ENCODE results near the gene XPNPEP1. TPM values are rescaled to one million over a fixed set of nuclear protein-coding genes. Genes with fewer than 3 reads are reported as not detected.

XPNPEP1 gene
- total and polyA plus RNA-seq, 2 of the 4 experiments (the other 2 are of a cell fraction): 164 to 311 TPM

GRCh38 chr10:109880886-109881768 is 42.2 kb downstream of the XPNPEP1 start (continued):
- TF ChIP-seq MAFK (IDR thresholded peaks at IDR 0.05; ENCODE audit: low read depth, low read length): no peak

- no peak overlapping the region for H4K5ac ChIP-seq (ENCODE audit: low read depth, low read length)
- H3K36me3 ChIP-seq (ENCODE audit: control insufficient read depth, insufficient read depth, low read length): peaks cover 49% of the 10 kb centered on the region
- H3K9me1 ChIP-seq (ENCODE audit: insufficient read depth, low read length): no peaks in the 10 kb centered on the region
- ChIA-PET CTCF (no interaction called here), POLR2A (ENCODE audit: unreplicated experiment) (no interaction called here)
- no TSS peak for BruUV-seq (replicated peaks)
- dilution Hi-C loops (cut with HindIII; ENCODE audit: low sequenced_read_pairs, unreplicated experiment): no loop called here
- no peak overlapping the region for H3K14ac ChIP-seq (replicated peaks; ENCODE audit: low read depth, low read length)
- H3K4ac ChIP-seq (ENCODE audit: low read depth, low read length): no peak overlapping the region
- no peak for DNase-seq
- TF ChIP-seq RFX5 (IDR thresholded peaks at IDR 0.05; ENCODE audit: low read depth, low read length): no peak
- TF ChIP-seq FOS (IDR thresholded peaks at IDR 0.05; ENCODE audit: low read depth, low read length): no peak
- TF ChIP-seq CHD1 (IDR thresholded peaks at IDR 0.05; ENCODE audit: low read depth, low read length): no peak
- no peak for TF ChIP-seq RAD21 (IDR thresholded peaks at IDR 0.05; ENCODE audit: low read length)
- no peak for TF ChIP-seq ELK1 (IDR thresholded peaks at IDR 0.05; ENCODE audit: borderline replicate concordance, low read depth, low read length)
- no peak for TF ChIP-seq POLR2A (IDR thresholded peaks at IDR 0.05; ENCODE audit: low read depth, low read length)
- no peak for TF ChIP-seq RCOR1 (IDR thresholded peaks at IDR 0.05; ENCODE audit: insufficient replicate concordance, low read length)
- no peak for TF ChIP-seq USF2 (IDR thresholded peaks at IDR 0.05; ENCODE audit: low read depth, low read length)
- TF ChIP-seq MAFK (IDR thresholded peaks at IDR 0.05; ENCODE audit: low read depth, low read length): no peak
- no peak for TF ChIP-seq NFE2L2 (IDR thresholded peaks at IDR 0.05; ENCODE audit: low read depth, low read length)
- no peak for TF ChIP-seq MAZ (IDR thresholded peaks at IDR 0.05; ENCODE audit: borderline replicate concordance, low read depth, low read length)
- no peaks in the 10 kb centered on the region for H3K4me1 ChIP-seq (ENCODE audit: control insufficient read depth, insufficient read depth, low read length)
- H2BK20ac ChIP-seq (ENCODE audit: low read depth, low read length): no peak overlapping the region
- H3K27me3 ChIP-seq (ENCODE audit: control insufficient read depth, insufficient read depth, low read length): no peaks in the 10 kb centered on the region
- H2BK15ac ChIP-seq (ENCODE audit: low read depth, low read length): no peak overlapping the region
- no peak overlapping the region for H3K18ac ChIP-seq (ENCODE audit: low read depth, low read length)
- H3K9me3 ChIP-seq (ENCODE audit: control insufficient read depth, insufficient read depth, low read length): no peaks in the 10 kb centered on the region
- no peaks in the 10 kb centered on the region; a peak in 1 of 4 replicates for H3K79me1 ChIP-seq (ENCODE audit: low read depth in 1 of 2, low read length in 2 of 2)
- H4K91ac ChIP-seq (ENCODE audit: insufficient read depth, low read depth, low read length): no peak overlapping the region
- no peak overlapping the region for H2AK9ac ChIP-seq (replicated peaks; ENCODE audit: low read depth, low read length, poor library complexity)
- no peak overlapping the region for H3K4me3 ChIP-seq (ENCODE audit: insufficient read depth, low read depth, low read length)
- no peaks in the 10 kb centered on the region for H4K20me1 ChIP-seq (ENCODE audit: insufficient read depth, low read length)
- no peak overlapping the region for H2AK5ac ChIP-seq (ENCODE audit: low read depth, low read length)
- ATAC-seq (ENCODE audit: low read depth): no peak
- no peak overlapping the region for H2AFZ ChIP-seq (replicated peaks; ENCODE audit: low read length, poor library complexity)
- H3K23ac ChIP-seq (ENCODE audit: low read depth, low read length): no peak overlapping the region
- no peak overlapping the region for H3K4me2 ChIP-seq (ENCODE audit: low read depth, low read length)
- H4K8ac ChIP-seq (ENCODE audit: low read depth in 2 of 2, low read length in 2 of 2): no peak overlapping the region
- intact Hi-C loops (cut with micrococcal nuclease): no loop called here
- H3K56ac ChIP-seq (ENCODE audit: extremely low read depth, insufficient read depth, low read length): no peak overlapping the region
- 100% methylated on average over 5 of the region's 6 CpGs; no CpG with 5 or more reads in 1 of the 2 experiments for WGBS, 2 experiments (ENCODE audit: extremely low coverage in 2 of 2, insufficient read length in 1 of 2)
- H2BK5ac ChIP-seq (ENCODE audit: low read depth, low read length, poor library complexity, severe bottlenecking): no peak overlapping the region
- in situ Hi-C loops (cut with MboI; ENCODE audit: low sequenced_read_pairs): no loop called here
- no peak overlapping the region for H3K9ac ChIP-seq (ENCODE audit: low read depth, low read length)
- no peak overlapping the region for H3K27ac ChIP-seq (ENCODE audit: insufficient read depth, low read length)
- no peak overlapping the region for H2BK120ac ChIP-seq (ENCODE audit: low read depth, low read length)
Observed at GRCh38 chr10:109877546-109877945, 45.8 kb downstream of the XPNPEP1 start.

Data from IMR-90 (cell line).